Measurements from ENCODE around the gene JAM3. TPM values are rescaled to one million over a fixed set of nuclear protein-coding genes. Genes with fewer than 3 reads are reported as not detected.

JAM3 gene
- total RNA-seq, 1 experiment from 2014 or later, result not detected

- no peak overlapping the region for H2AFZ ChIP-seq
- H4K20me1 ChIP-seq (ENCODE audit: insufficient read depth), result no peaks in the 10 kb centered on the region
- ChIA-PET CTCF (no interaction called here), POLR2A (ENCODE audit: unreplicated experiment) (no interaction called here)
- H3K79me2 ChIP-seq (ENCODE audit: low read depth), result no peaks in the 10 kb centered on the region
- intact Hi-C loops (cut with micrococcal nuclease; ENCODE audit: unreplicated experiment), result no loop called here
- no peaks in the 10 kb centered on the region for H3K9me2 ChIP-seq (ENCODE audit: insufficient read depth)
- H3K4me2 ChIP-seq, result no peak overlapping the region
- no TSS peak for BruUV-seq (replicated peaks)
- H3F3A ChIP-seq (ENCODE audit: insufficient read depth, low read depth), result no peaks in the 10 kb centered on the region
- H3K27ac ChIP-seq, result no peak overlapping the region
- no peaks in the 10 kb centered on the region for H3K4me1 ChIP-seq (replicated peaks; ENCODE audit: insufficient read depth)
- H3K4me3 ChIP-seq, result no peak overlapping the region
- no peaks in the 10 kb centered on the region for H3K9me3 ChIP-seq (ENCODE audit: insufficient read depth, low read depth)
- DNase-seq, result no peak
- no peak for TF ChIP-seq CTCF (conservative IDR thresholded peaks at IDR 0.05)
- TF ChIP-seq EZH2 (IDR thresholded peaks at IDR 0.05; ENCODE audit: low read depth), result no peak
- no peaks in the 10 kb centered on the region for H3K36me3 ChIP-seq (ENCODE audit: low read depth)
- peaks cover 87% of the 10 kb centered on the region for H3K27me3 ChIP-seq (ENCODE audit: insufficient read depth, low read depth)
These were observed 20.8 kb upstream of the JAM3 start for GRCh38 chr11:134048028-134048427.

- Histone ChIP-seq H3K27ac (no peak overlapping the region), H3K9me2 (ENCODE audit: insufficient read depth) (no peaks in the 10 kb centered on the region), H3K79me2 (ENCODE audit: low read depth) (no peaks in the 10 kb centered on the region), H3K4me3 (no peak overlapping the region), H3K36me3 (ENCODE audit: low read depth) (no peaks in the 10 kb centered on the region), H2AFZ (no peak overlapping the region), H3K4me2 (no peak overlapping the region), H3K4me1 (replicated peaks; ENCODE audit: insufficient read depth) (no peaks in the 10 kb centered on the region), H3K9me3 (ENCODE audit: insufficient read depth, low read depth) (no peaks in the 10 kb centered on the region), H4K20me1 (ENCODE audit: insufficient read depth) (no peaks in the 10 kb centered on the region), H3F3A (ENCODE audit: insufficient read depth, low read depth) (no peaks in the 10 kb centered on the region), H3K27me3 (ENCODE audit: insufficient read depth, low read depth) (peaks cover 87% of the 10 kb centered on the region)
- ChIA-PET CTCF (no interaction called here), POLR2A (ENCODE audit: unreplicated experiment) (no interaction called here)
- no peak for TF ChIP-seq EZH2 (IDR thresholded peaks at IDR 0.05; ENCODE audit: low read depth)
- no peak for TF ChIP-seq CTCF (conservative IDR thresholded peaks at IDR 0.05)
- DNase-seq, result no peak
- no TSS peak for BruUV-seq (replicated peaks)
- intact Hi-C loops (cut with micrococcal nuclease; ENCODE audit: unreplicated experiment), result no loop called here
These were observed 19.6 kb upstream of the JAM3 start for GRCh38 chr11:134049303-134049702.

- no TSS peak for BruUV-seq (replicated peaks)
- POLR2A ChIA-PET (ENCODE audit: unreplicated experiment), result no interaction called here
- no peak overlapping the region for H3K4me2 ChIP-seq
These were observed 18.1 kb upstream of the JAM3 start for GRCh38 chr11:134050541-134051383.

More at GRCh38 chr11:134050541-134051383, 18.1 kb upstream of the JAM3 start:
- CTCF ChIA-PET, result interaction anchor here (0.7 kb wide), 2 partner anchors 86 to 1850 kb away, joined by 4 read pairs; no protein-coding TSS in a partner anchor
- TF ChIP-seq EZH2 (IDR thresholded peaks at IDR 0.05; ENCODE audit: low read depth), result no peak
- TF ChIP-seq CTCF (conservative IDR thresholded peaks at IDR 0.05), result peak; percentile 89
- Histone ChIP-seq H4K20me1 (ENCODE audit: insufficient read depth) (no peaks in the 10 kb centered on the region), H3K9me3 (ENCODE audit: insufficient read depth, low read depth) (no peaks in the 10 kb centered on the region), H3K36me3 (ENCODE audit: low read depth) (no peaks in the 10 kb centered on the region), H3K4me3 (no peak overlapping the region), H3K9me2 (ENCODE audit: insufficient read depth) (no peaks in the 10 kb centered on the region), H3K79me2 (ENCODE audit: low read depth) (no peaks in the 10 kb centered on the region), H3F3A (ENCODE audit: insufficient read depth, low read depth) (no peaks in the 10 kb centered on the region), H2AFZ (no peak overlapping the region), H3K27ac (no peak overlapping the region), H3K27me3 (ENCODE audit: insufficient read depth, low read depth) (peaks cover 87% of the 10 kb centered on the region), H3K4me1 (replicated peaks; ENCODE audit: insufficient read depth) (no peaks in the 10 kb centered on the region)
- peak in 1 of 2 experiments; percentile 27 for DNase-seq
- intact Hi-C loops (cut with micrococcal nuclease; ENCODE audit: unreplicated experiment), result loop anchor here (2.0 kb wide), 1 partner anchor 88 kb away; no protein-coding TSS in a partner anchor
